B cell (primary cell): Measurements from ENCODE around the gene MLNR. TPM values are rescaled to one million over a fixed set of nuclear protein-coding genes. Genes with fewer than 3 reads are reported as not detected.

Experiments
- ATAC-seq: fragments of 200-7000 bp; cut with Tn5 transposase; one replicate; pipeline ENCODE4 v1.10.0; 2021; ENCODE audit warnings: low read depth, mild to moderate bottlenecking, moderate number of reproducible peaks, moderate library complexity
- CTCF ChIA-PET: fragments of 350-600 bp; sonication (Branson Sonifier 250); formaldehyde crosslinking; loops from one replicate; lab custom pipeline; 2021; ENCODE audit warnings: antibody characterized with exemption, inconsistent platforms; lab: Charles Lee
- POLR2A ChIA-PET: fragments of 350-600 bp; sonication (Branson Sonifier 250); formaldehyde crosslinking; loops from one replicate; lab custom pipeline; 2021; ENCODE audit warnings: antibody characterized with exemption; lab: Charles Lee
- DNase-seq: peaks from one replicate; pipeline ENCODE4 v3.0.0; 2013
- H2AFZ ChIP-seq: 2 replicates; pipeline ENCODE4 v1.6.1; 2012; ENCODE audit warnings: mild to moderate bottlenecking, low read depth, low read length; ENCODE audit not compliant: insufficient read depth, poor library complexity, severe bottlenecking
- H3K27ac ChIP-seq, 2 donors: 1 replicate in 1 of 2; 2 replicates in 1 of 2; pipeline ENCODE4 v1.5.1; 2012 to 2013; ENCODE audit warnings: low read length in 2 of 2, mild to moderate bottlenecking in 2 of 2, moderate library complexity in 1 of 2
- H3K27me3 ChIP-seq, 4 experiments: fragments of 200-600 bp in 1 of 4; sonication (generic) in 1 of 4; replicated peaks in 1 of 4; 1 replicate in 2 of 4; 2 replicates in 2 of 4; pipeline versions ENCODE4 v1.6.1 to v1.7.0; 2013 to 2016; ENCODE audit warnings: low read length in 3 of 4, mild to moderate bottlenecking in 2 of 4, mixed read lengths in 1 of 4, moderate library complexity in 1 of 4; ENCODE audit not compliant: insufficient read depth in 4 of 4, control insufficient read depth in 3 of 4; ENCODE audit errors: control extremely low read depth in 1 of 4
- H3K36me3 ChIP-seq, 2 experiments: replicated peaks in 1 of 2; 1 replicate in 1 of 2; 2 replicates in 1 of 2; pipeline versions ENCODE4 v1.6.1 to v1.7.1; 2013; ENCODE audit warnings: low read length in 1 of 2; ENCODE audit not compliant: insufficient read depth in 2 of 2, control insufficient read depth in 1 of 2; ENCODE audit errors: control extremely low read depth in 1 of 2, extremely low read depth in 1 of 2
- H3K4me1 ChIP-seq, 2 donors: fragments of 200-600 bp in 1 of 2; sonication (generic) in 1 of 2; 1 replicate in 1 of 2; 2 replicates in 1 of 2; pipeline versions ENCODE4 v1.5.1 to v1.6.1; 2013 to 2017; ENCODE audit warnings: low read length in 2 of 2; ENCODE audit not compliant: control insufficient read depth in 2 of 2, insufficient read depth in 2 of 2
- H3K4me2 ChIP-seq: replicated peaks from 2 replicates; pipeline ENCODE3; 2012; ENCODE audit warnings: mild to moderate bottlenecking, low read depth, low read length; ENCODE audit not compliant: poor library complexity, severe bottlenecking
- H3K4me3 ChIP-seq, 5 experiments: fragments of 200-600 bp in 1 of 5; sonication (generic) in 1 of 5; 1 replicate in 3 of 5; 2 replicates in 2 of 5; pipeline versions ENCODE4 v1.5.1 to v1.7.0; 2011 to 2016; ENCODE audit warnings: low read length in 4 of 5, mild to moderate bottlenecking in 4 of 5, low read depth in 2 of 5, control low read depth in 1 of 5, moderate library complexity in 1 of 5; ENCODE audit not compliant: insufficient read depth in 1 of 5; ENCODE audit errors: control extremely low read depth in 1 of 5, extremely low read depth in 1 of 5
- H3K79me2 ChIP-seq: fragments of 200-600 bp; sonication (generic); one replicate; pipeline ENCODE4 v1.6.0; 2016; ENCODE audit warnings: low read length; ENCODE audit not compliant: control insufficient read depth, insufficient read depth
- H3K9ac ChIP-seq: fragments of 200-600 bp; sonication (generic); 2 replicates; pipeline ENCODE4 v1.6.1; 2017; ENCODE audit warnings: mild to moderate bottlenecking, low read length, moderate library complexity
- H3K9me3 ChIP-seq, 3 donors: one replicate each; pipeline versions ENCODE4 v1.6.1 to v1.7.1; 2013; ENCODE audit warnings: low read length in 2 of 3; ENCODE audit not compliant: control insufficient read depth in 2 of 3, insufficient read depth in 1 of 3; ENCODE audit errors: control extremely low read depth in 1 of 3
- H4K20me1 ChIP-seq: 2 replicates; pipeline ENCODE4 v1.6.0; 2012; ENCODE audit warnings: mild to moderate bottlenecking, low read length; ENCODE audit not compliant: insufficient read depth, control insufficient read depth, poor library complexity, severe bottlenecking
- H3K27ac Mint-ChIP-seq: one replicate; pipeline ENCODE4 v1.8.0; 2021; ENCODE audit warnings: mixed read lengths
- H3K27me3 Mint-ChIP-seq: one replicate; pipeline ENCODE4 v1.8.0; 2021; ENCODE audit warnings: mixed read lengths
- H3K4me1 Mint-ChIP-seq: one replicate; pipeline ENCODE4 v1.8.0; 2021; ENCODE audit warnings: mixed read lengths
- H3K4me3 Mint-ChIP-seq: one replicate; pipeline ENCODE4 v1.8.0; 2021; ENCODE audit warnings: mixed read lengths
- H3K9me3 Mint-ChIP-seq: one replicate; pipeline ENCODE4 v1.8.0; 2022; ENCODE audit warnings: mixed read lengths; ENCODE audit not compliant: insufficient read depth
- CTCF ChIP-seq: fragments of 200-600 bp; IDR thresholded peaks from one replicate; pipeline ENCODE4 v1.8.0; 2022; ENCODE audit warnings: antibody characterized with exemption, mild to moderate bottlenecking
- EZH2 ChIP-seq: IDR thresholded peaks from 2 replicates; pipeline ENCODE4 v1.6.1; 2012; ENCODE audit warnings: borderline replicate concordance, low read depth, mild to moderate bottlenecking, moderate library complexity, low read length; ENCODE audit not compliant: insufficient read depth, poor library complexity, severe bottlenecking
- WGBS: methylation state at CpG from one replicate; pipeline ENCODE4 v1.1.5; 2013; ENCODE audit warnings: missing lambda C conversion rate; ENCODE audit not compliant: insufficient coverage; 5-methylcytosine and 5-hydroxymethylcytosine counted together
- intact Hi-C: fragments of 100-400 bp; cut with micrococcal nuclease; formaldehyde crosslinking; loops from one replicate; pipeline ENCODE4 v1.10.0; 2022
- polyA plus RNA-seq: library from polyadenylated mRNA; depleted of rRNA; stranded (reverse); fragments of >200 nt; gene quantifications from 2 replicates; pipeline ENCODE4 v1.2.3, GENCODE V29; 2012
- total RNA-seq, 2 donors: library from RNA; stranded (reverse); fragments of 120-200 nt in 1 of 2; gene quantifications; 1 replicate in 1 of 2; 2 replicates in 1 of 2; pipeline versions ENCODE4 v1.2.3 to v1.2.4, GENCODE V29; 2013 to 2022

MLNR gene
- total and polyA plus RNA-seq, 2 donors (not counting 1 experiment from before 2014, with no cell fraction given): not detected

GRCh38 chr13:49219647-49220035, 497 bp upstream of the MLNR start:
- ChIA-PET CTCF (interaction anchor here (1.1 kb wide), 1 partner anchor 17 kb away, joined by 4 read pairs; no protein-coding TSS in a partner anchor), POLR2A (no interaction called here)
- peak overlapping the region; percentile 50 for H3K9ac ChIP-seq
- no peak for ATAC-seq
- intact Hi-C loops: no loop called here
- no peak for DNase-seq
- H4K20me1 ChIP-seq: no peaks in the 10 kb centered on the region
- H3K9me3 ChIP-seq: peaks cover 0 to 35% (median 0%) of the 10 kb centered on the region in 3 donors
- H3K4me1 ChIP-seq: peaks cover 25 to 31% of the 10 kb centered on the region in 2 donors
- no peaks in the 10 kb centered on the region for H3K36me3 ChIP-seq
- no peak overlapping the region for H3K27ac ChIP-seq
- H3K27me3 ChIP-seq: peaks cover 0 to 44% (median 30%) of the 10 kb centered on the region in 4 experiments
- H3K79me2 ChIP-seq: no peaks in the 10 kb centered on the region
- Mint-ChIP-seq H3K27me3 (peaks cover 58% of the 10 kb centered on the region), H3K4me1 (peaks cover 30% of the 10 kb centered on the region), H3K9me3 (no peaks in the 10 kb centered on the region), H3K27ac (no peak overlapping the region), H3K4me3 (peak overlapping the region; percentile 78)
- H3K4me2 ChIP-seq: peak overlapping the region; percentile 76
- peak overlapping the region; percentile 78 for H2AFZ ChIP-seq
- peak overlapping the region in 4 of 5 experiments; percentile 34 to 62 (median 40) for H3K4me3 ChIP-seq
- 11% methylated on average over 13 of the region's 17 CpGs for WGBS
- no peak for TF ChIP-seq EZH2
- TF ChIP-seq CTCF: no peak

DNA sequence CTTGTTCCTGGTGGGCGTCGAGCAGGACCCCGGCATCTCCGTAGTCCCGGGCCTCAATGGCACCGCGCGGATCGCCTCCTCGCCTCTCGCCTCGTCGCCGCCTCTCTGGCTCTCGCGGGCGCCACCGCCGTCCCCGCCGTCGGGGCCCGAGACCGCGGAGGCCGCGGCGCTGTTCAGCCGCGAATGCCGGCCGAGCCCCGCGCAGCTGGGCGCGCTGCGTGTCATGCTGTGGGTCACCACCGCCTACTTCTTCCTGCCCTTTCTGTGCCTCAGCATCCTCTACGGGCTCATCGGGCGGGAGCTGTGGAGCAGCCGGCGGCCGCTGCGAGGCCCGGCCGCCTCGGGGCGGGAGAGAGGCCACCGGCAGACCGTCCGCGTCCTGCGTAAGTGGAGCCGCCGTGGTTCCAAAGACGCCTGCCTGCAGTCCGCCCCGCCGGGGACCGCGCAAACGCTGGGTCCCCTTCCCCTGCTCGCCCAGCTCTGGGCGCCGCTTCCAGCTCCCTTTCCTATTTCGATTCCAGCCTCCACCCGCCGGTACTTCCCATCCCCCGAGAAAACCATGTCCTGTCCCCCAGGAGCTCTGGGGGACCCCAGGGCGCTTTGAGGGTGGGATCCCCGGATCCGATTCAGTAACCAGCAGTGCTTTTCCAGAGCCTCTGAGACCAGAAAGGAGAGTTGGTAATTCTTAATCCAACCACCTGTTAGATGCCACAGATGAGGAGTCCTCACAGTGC, 885 bp downstream of the MLNR start:
- ATAC-seq (no peak), DNase-seq (no peak)
- H3K4me2 ChIP-seq: peak overlapping the region; percentile 76
- H3K27ac Mint-ChIP-seq: no peak overlapping the region
- H3K4me3 ChIP-seq: peak overlapping the region in 3 of 5 experiments; percentile 40 to 62 (median 41)
- peaks cover 0 to 22% (median 0%) of the 10 kb centered on the region in 3 donors for H3K9me3 ChIP-seq
- H3K79me2 ChIP-seq: no peaks in the 10 kb centered on the region
- no peak overlapping the region for H3K27ac ChIP-seq
- peak overlapping the region; percentile 78 for H3K4me3 Mint-ChIP-seq
- peaks cover 21% of the 10 kb centered on the region for H3K4me1 Mint-ChIP-seq
- 15% methylated on average over 70 of the region's 73 CpGs for WGBS
- peaks cover 15 to 22% of the 10 kb centered on the region in 2 donors for H3K4me1 ChIP-seq
- no peaks in the 10 kb centered on the region for H3K36me3 ChIP-seq
- H3K9ac ChIP-seq: peak overlapping the region; percentile 50
- ChIA-PET POLR2A (no interaction called here), CTCF (no interaction called here)
- intact Hi-C loops: no loop called here
- TF ChIP-seq CTCF: no peak
- TF ChIP-seq EZH2: peak; percentile 62
- peaks cover 0 to 44% (median 30%) of the 10 kb centered on the region in 4 experiments for H3K27me3 ChIP-seq
- no peaks in the 10 kb centered on the region for H4K20me1 ChIP-seq
- H3K27me3 Mint-ChIP-seq: peaks cover 65% of the 10 kb centered on the region
- no peaks in the 10 kb centered on the region for H3K9me3 Mint-ChIP-seq
- H2AFZ ChIP-seq: peak overlapping the region; percentile 78
